Measurements from ENCODE around the gene TRAPPC2B. TPM values are rescaled to one million over a fixed set of nuclear protein-coding genes. Genes with fewer than 3 reads are reported as not detected.
A peak's percentile ranks its signal among the peaks of the same experiment; 100 is the strongest.

TRAPPC2B gene
- total RNA-seq, 1 donor from 2014 or later = 10.7 TPM

- DNase-seq (ENCODE audit: low spot score) = peak; percentile 97
- H4K20me1 ChIP-seq (ENCODE audit: low read depth) = no peaks in the 10 kb centered on the region
- H3K4me3 ChIP-seq = peak within 1 kb of the TSS; percentile 97
- no peak within 1 kb of the TSS for H3K27ac ChIP-seq
- Mint-ChIP-seq H3K36me3 (peaks cover 26% of the 10 kb centered on the region), H3K27ac (peak within 1 kb of the TSS; percentile 82), H3K4me3 (peak within 1 kb of the TSS; percentile 98), H3K27me3 (ENCODE audit: insufficient read depth, low read depth) (peaks cover 4% of the 10 kb centered on the region), H3K4me1 (peaks cover 31% of the 10 kb centered on the region), H3K9me3 (no peaks in the 10 kb centered on the region)
- peak within 1 kb of the TSS; percentile 84 for H2AFZ ChIP-seq (replicated peaks)
- H3K4me2 ChIP-seq = peak within 1 kb of the TSS; percentile 90
- TF ChIP-seq CTCF (IDR thresholded peaks at IDR 0.05) = no peak
- no peak for TF ChIP-seq EZH2 (IDR thresholded peaks at IDR 0.05)
- TF ChIP-seq EZH2phosphoT487 (IDR thresholded peaks at IDR 0.05) = no peak
- H3K9ac ChIP-seq = peak within 1 kb of the TSS; percentile 96
- no peaks in the 10 kb centered on the region for H3K9me3 ChIP-seq (ENCODE audit: low read depth)
- peaks cover 14% of the 10 kb centered on the region for H3K27me3 ChIP-seq
- no peaks in the 10 kb centered on the region for H3F3A ChIP-seq (ENCODE audit: low read depth)
- H3K4me1 ChIP-seq = no peaks in the 10 kb centered on the region
- H3K36me3 ChIP-seq = no peaks in the 10 kb centered on the region
- peaks cover 29% of the 10 kb centered on the region for H3K79me2 ChIP-seq (ENCODE audit: low read depth)
These were observed 12.2 kb upstream of the TRAPPC2B start, which contains the start of gene ZNF304 for GRCh38 chr19:57350877-57351805. ZNF304 (plus strand) TSS chr19:57351271; CDS start chr19:57351665, 394 bp downstream.

GRCh38 chr19:57351867-57352266, 11.5 kb upstream of the TRAPPC2B start:
- no peak overlapping the region for H2AFZ ChIP-seq (replicated peaks)
- H3K4me1 Mint-ChIP-seq = peaks cover 31% of the 10 kb centered on the region

GRCh38 chr19:57355916-57356315, 7.4 kb upstream of the TRAPPC2B start:
- no peak overlapping the region for H3K4me2 ChIP-seq
- Mint-ChIP-seq H3K4me3 (no peak overlapping the region), H3K27ac (no peak overlapping the region), H3K4me1 (peaks cover 24% of the 10 kb centered on the region), H3K27me3 (ENCODE audit: insufficient read depth, low read depth) (peaks cover 6% of the 10 kb centered on the region), H3K9me3 (no peaks in the 10 kb centered on the region), H3K36me3 (peaks cover 47% of the 10 kb centered on the region)
- no peak overlapping the region for H3K4me3 ChIP-seq
- DNase-seq (ENCODE audit: low spot score) = no peak
- H3K79me2 ChIP-seq (ENCODE audit: low read depth) = peaks cover 29% of the 10 kb centered on the region
- H3F3A ChIP-seq (ENCODE audit: low read depth) = no peaks in the 10 kb centered on the region
- H3K27me3 ChIP-seq = no peaks in the 10 kb centered on the region
- H3K36me3 ChIP-seq = no peaks in the 10 kb centered on the region
- H3K9me3 ChIP-seq (ENCODE audit: low read depth) = no peaks in the 10 kb centered on the region
- H2AFZ ChIP-seq (replicated peaks) = no peak overlapping the region
- no peak overlapping the region for H3K9ac ChIP-seq
- no peak overlapping the region for H3K27ac ChIP-seq
- no peaks in the 10 kb centered on the region for H4K20me1 ChIP-seq (ENCODE audit: low read depth)
- H3K4me1 ChIP-seq = no peaks in the 10 kb centered on the region
- TF ChIP-seq EZH2 (IDR thresholded peaks at IDR 0.05) (no peak), EZH2phosphoT487 (IDR thresholded peaks at IDR 0.05) (no peak), CTCF (IDR thresholded peaks at IDR 0.05) (no peak)

More at GRCh38 chr19:57351867-57352266, 11.5 kb upstream of the TRAPPC2B start:
- Histone ChIP-seq H3K9ac (peak overlapping the region; percentile 96), H4K20me1 (ENCODE audit: low read depth) (no peaks in the 10 kb centered on the region), H3F3A (ENCODE audit: low read depth) (no peaks in the 10 kb centered on the region), H3K79me2 (ENCODE audit: low read depth) (peaks cover 29% of the 10 kb centered on the region), H3K27me3 (peaks cover 7% of the 10 kb centered on the region), H3K9me3 (ENCODE audit: low read depth) (no peaks in the 10 kb centered on the region), H3K4me1 (no peaks in the 10 kb centered on the region), H3K4me3 (peak overlapping the region; percentile 97), H3K36me3 (no peaks in the 10 kb centered on the region), H3K4me2 (peak overlapping the region; percentile 90), H3K27ac (no peak overlapping the region)
- peak; percentile 6 for DNase-seq (ENCODE audit: low spot score)
- Mint-ChIP-seq H3K27me3 (ENCODE audit: insufficient read depth, low read depth) (peaks cover 2% of the 10 kb centered on the region), H3K27ac (peak overlapping the region; percentile 82), H3K9me3 (no peaks in the 10 kb centered on the region), H3K4me3 (peak overlapping the region; percentile 98), H3K36me3 (peaks cover 34% of the 10 kb centered on the region)
- no peak for TF ChIP-seq EZH2phosphoT487 (IDR thresholded peaks at IDR 0.05)
- no peak for TF ChIP-seq CTCF (IDR thresholded peaks at IDR 0.05)
- TF ChIP-seq EZH2 (IDR thresholded peaks at IDR 0.05) = no peak

Data from neural progenitor cell (in vitro differentiated cells).